Kidney (tissue), 14 donors: Measurements from ENCODE around the gene CDO1. TPM values are rescaled to one million over a fixed set of nuclear protein-coding genes. Genes with fewer than 3 reads are reported as not detected.

ENCODE experiments used
- DNase-seq, 5 donors: peaks; one replicate each; pipeline ENCODE4 v3.0.0-alpha.2; 2013 to 2020
- FAIRE-seq: peaks from 2 replicates; lab custom pipeline; 2012; peaks lifted over from hg19 to GRCh38; lab: Jason Lieb, UNC
- H3K27ac ChIP-seq, 2 donors: one replicate each; pipeline ENCODE4 v1.7.0; 2013; ENCODE audit warnings: low read depth in 2 of 2, low read length in 2 of 2, inconsistent platforms in 1 of 2
- H3K27me3 ChIP-seq: one replicate; pipeline ENCODE4 v1.7.1; 2013; ENCODE audit warnings: low read length, inconsistent platforms; ENCODE audit not compliant: control insufficient read depth, insufficient read depth
- H3K36me3 ChIP-seq, 3 donors: one replicate each; pipeline versions ENCODE4 v1.7.0 to v1.7.1; 2013; ENCODE audit warnings: low read length in 3 of 3, control low read depth in 1 of 3, inconsistent platforms in 1 of 3; ENCODE audit not compliant: insufficient read depth in 3 of 3, control insufficient read depth in 2 of 3
- H3K4me1 ChIP-seq, 3 donors: one replicate each; pipeline versions ENCODE4 v1.7.0 to v1.7.1; 2013; ENCODE audit warnings: low read length in 3 of 3, inconsistent platforms in 1 of 3, low read depth in 1 of 3; ENCODE audit not compliant: control insufficient read depth in 2 of 3, insufficient read depth in 2 of 3
- H3K4me3 ChIP-seq, 3 donors: one replicate each; pipeline versions ENCODE4 v1.7.0 to v1.8.1; 2013; ENCODE audit warnings: low read length in 3 of 3, control low read depth in 1 of 3, inconsistent platforms in 1 of 3
- H3K9ac ChIP-seq, 3 donors: one replicate each; pipeline versions ENCODE4 v1.7.0 to v1.7.1; 2013; ENCODE audit warnings: low read length in 3 of 3, control low read depth in 1 of 3, inconsistent platforms in 1 of 3
- H3K9me3 ChIP-seq, 3 donors: one replicate each; pipeline versions ENCODE4 v1.7.0 to v1.7.1; 2013; ENCODE audit warnings: low read length in 3 of 3, control low read depth in 1 of 3, inconsistent platforms in 1 of 3; ENCODE audit not compliant: control insufficient read depth in 2 of 3, insufficient read depth in 1 of 3
- CTCF ChIP-seq: IDR thresholded peaks from 3 replicates; pipeline ENCODE4 v1.5.1; 2012; ENCODE audit warnings: mild to moderate bottlenecking, moderate library complexity, borderline replicate concordance; ENCODE audit not compliant: insufficient read depth; ENCODE audit errors: extremely low read depth
- intact Hi-C: fragments of 100-400 bp; cut with DNase I; formaldehyde crosslinking; loops from one replicate; pipeline ENCODE4 v1.11.1; 2022
- polyA plus RNA-seq: library from polyadenylated mRNA; stranded (reverse); fragments of 350-450 nt; fragmentation: Illumina TruSeq; extraction: RNeasy Lipid Tissue Mini Kit (QIAGEN cat#74804); gene quantifications from one replicate; pipeline ENCODE4 v1.2.3, GENCODE V29; 2014; ENCODE audit warnings: low read depth, low replicate concordance; ENCODE audit not compliant: insufficient read depth
- total RNA-seq: library from RNA; stranded (reverse); fragmentation: NEBNext Ultra II Directional; extraction: Animal tissue kit (Norgen Biotek cat#: 25700); gene quantifications from one replicate; pipeline ENCODE4 v1.2.1, GENCODE V29; 2021
- donor health status: control.
- donor health status: control.
- donor health status: control.
- donor health status: control.
- donor health status: control.
- donor health status: DM: yes; HTN: yes; CAD: no.
- donor health status: Normal renal cell carcinoma (clear cell type).

CDO1 gene
- total and polyA plus RNA-seq, 2 donors from 2014 or later, result 1.7 to 3.0 TPM

- no peak for TF ChIP-seq CTCF
- no peak for FAIRE-seq
- intact Hi-C loops, result no loop called here
These were observed 15.3 kb downstream of the CDO1 start for GRCh38 chr5:115801152-115801551.

GRCh38 chr5:115800108-115800507 is 16.4 kb downstream of the CDO1 start:
- Histone ChIP-seq H3K27me3 (no peaks in the 10 kb centered on the region), H3K4me3 (no peak overlapping the region), H3K36me3 (no peaks in the 10 kb centered on the region), H3K9me3 (no peaks in the 10 kb centered on the region), H3K9ac (no peak overlapping the region), H3K27ac (no peak overlapping the region), H3K4me1 (no peaks in the 10 kb centered on the region)
- FAIRE-seq (no peak), DNase-seq (no peak)
- intact Hi-C loops, result no loop called here
- TF ChIP-seq CTCF, result no peak

More at GRCh38 chr5:115801152-115801551, 15.3 kb downstream of the CDO1 start:
- H3K9me3 ChIP-seq, result no peaks in the 10 kb centered on the region
- no peak for DNase-seq
- H3K27me3 ChIP-seq, result no peaks in the 10 kb centered on the region
- no peak overlapping the region for H3K9ac ChIP-seq
- no peaks in the 10 kb centered on the region for H3K36me3 ChIP-seq
- no peaks in the 10 kb centered on the region for H3K4me1 ChIP-seq
- no peak overlapping the region for H3K27ac ChIP-seq
- H3K4me3 ChIP-seq, result no peak overlapping the region

- DNase-seq, result no peak
- no peak overlapping the region for H3K9ac ChIP-seq
- H3K4me3 ChIP-seq, result no peak overlapping the region
- H3K27me3 ChIP-seq, result no peaks in the 10 kb centered on the region
- no peaks in the 10 kb centered on the region for H3K9me3 ChIP-seq
- no peak for TF ChIP-seq CTCF
- no peak for FAIRE-seq
- no peaks in the 10 kb centered on the region for H3K36me3 ChIP-seq
- no peak overlapping the region for H3K27ac ChIP-seq
- intact Hi-C loops, result no loop called here
- no peaks in the 10 kb centered on the region for H3K4me1 ChIP-seq
These were observed 18.2 kb downstream of the CDO1 start for GRCh38 chr5:115798252-115798651.

GRCh38 chr5:115796656-115797055 is 19.8 kb downstream of the CDO1 start:
- FAIRE-seq (no peak), DNase-seq (no peak)
- H3K9me3 ChIP-seq, result no peaks in the 10 kb centered on the region
- no peaks in the 10 kb centered on the region for H3K36me3 ChIP-seq
- TF ChIP-seq CTCF, result no peak
- no peak overlapping the region for H3K27ac ChIP-seq
- intact Hi-C loops, result no loop called here
- no peaks in the 10 kb centered on the region for H3K27me3 ChIP-seq
- no peak overlapping the region for H3K9ac ChIP-seq
- H3K4me3 ChIP-seq, result no peak overlapping the region
- no peaks in the 10 kb centered on the region for H3K4me1 ChIP-seq
